H1 (cell line): Measurements from ENCODE around the gene CYP2F1. TPM values are rescaled to one million over a fixed set of nuclear protein-coding genes. Genes with fewer than 3 reads are reported as not detected.

Source experiments
- CTCF ChIA-PET: fragments of 300-600 bp; sonication (Branson Sonifier 250); formaldehyde crosslinking; loops from one replicate; lab custom pipeline; 2021; ENCODE audit not compliant: partially characterized antibody; lab: Charles Lee
- POLR2A ChIA-PET: fragments of 300-600 bp; sonication (Branson Sonifier 250); formaldehyde crosslinking; loops from one replicate; lab custom pipeline; 2021; ENCODE audit warnings: inconsistent platforms; ENCODE audit not compliant: partially characterized antibody; lab: Charles Lee
- DNase-seq, 2 experiments: peaks; one replicate each; pipeline versions ENCODE4 v3.0.0 to v3.0.0-alpha.2; 2010 to 2022; ENCODE audit warnings: low spot score in 2 of 2, low read depth in 1 of 2, mixed read lengths in 1 of 2
- FAIRE-seq: peaks from 2 replicates; lab custom pipeline; 2011; peaks lifted over from hg19 to GRCh38; lab: Jason Lieb, UNC
- H2AFZ ChIP-seq: 2 replicates; pipeline ENCODE4 v1.8.1; 2012; ENCODE audit warnings: low read length, inconsistent platforms
- H2AK5ac ChIP-seq: 2 replicates; pipeline ENCODE4 v1.6.1; 2013; ENCODE audit warnings: low read depth, low read length
- H2BK120ac ChIP-seq: replicated peaks from 2 replicates; pipeline ENCODE3; 2013; ENCODE audit warnings: low read depth, low read length, inconsistent platforms
- H2BK12ac ChIP-seq: 2 replicates; pipeline ENCODE4 v1.6.1; 2013; ENCODE audit warnings: low read depth, low read length
- H2BK15ac ChIP-seq: 2 replicates; pipeline ENCODE4 v1.6.1; 2013; ENCODE audit warnings: low read length
- H2BK20ac ChIP-seq: 2 replicates; pipeline ENCODE4 v1.6.1; 2013; ENCODE audit warnings: low read length
- H2BK5ac ChIP-seq: 2 replicates; pipeline ENCODE4 v1.6.1; 2013; ENCODE audit warnings: low read depth, low read length
- H3K14ac ChIP-seq: 2 replicates; pipeline ENCODE4 v1.6.1; 2013; ENCODE audit warnings: inconsistent platforms; ENCODE audit not compliant: insufficient read length
- H3K18ac ChIP-seq: 2 replicates; pipeline ENCODE4 v1.6.1; 2013; ENCODE audit warnings: low read length; ENCODE audit errors: extremely low read depth
- H3K23ac ChIP-seq: 2 replicates; pipeline ENCODE4 v1.6.1; 2013; ENCODE audit warnings: inconsistent platforms; ENCODE audit not compliant: insufficient read length
- H3K23me2 ChIP-seq: 2 replicates; pipeline ENCODE4 v1.6.1; 2013; ENCODE audit warnings: low read depth, low read length
- H3K27ac ChIP-seq: 2 replicates; pipeline ENCODE4 v1.6.1; 2011; ENCODE audit warnings: low read depth, low read length, inconsistent platforms
- H3K27me3 ChIP-seq, 4 experiments: replicated peaks in 1 of 4; 1 replicate in 1 of 4; 2 replicates in 3 of 4; pipeline versions ENCODE4 v1.6.1 to v1.8.1; 2011 to 2013; ENCODE audit warnings: low read length in 3 of 4, mild to moderate bottlenecking in 3 of 4, inconsistent platforms in 2 of 4, mixed read lengths in 2 of 4, moderate library complexity in 1 of 4; ENCODE audit not compliant: control insufficient read depth in 3 of 4, insufficient read depth in 3 of 4; ENCODE audit errors: extremely low read depth in 1 of 4
- H3K36me3 ChIP-seq, 4 experiments: 2 replicates each; pipeline versions ENCODE4 v1.6.1 to v1.8.1; 2011 to 2013; ENCODE audit warnings: mild to moderate bottlenecking in 4 of 4, low read length in 3 of 4, moderate library complexity in 2 of 4, control low read depth in 1 of 4, inconsistent platforms in 1 of 4; ENCODE audit not compliant: insufficient read depth in 4 of 4, control insufficient read depth in 2 of 4
- H3K4ac ChIP-seq: replicated peaks from 2 replicates; pipeline ENCODE3; 2013; ENCODE audit warnings: low read length, low read depth, mixed read lengths, inconsistent platforms; ENCODE audit not compliant: insufficient read length
- H3K4me1 ChIP-seq, 4 experiments: replicated peaks in 1 of 4; 1 replicate in 1 of 4; 2 replicates in 3 of 4; pipeline versions ENCODE4 v1.6.1 to v1.8.1; 2011 to 2013; ENCODE audit warnings: low read length in 3 of 4, inconsistent platforms in 2 of 4, mixed read lengths in 1 of 4; ENCODE audit not compliant: insufficient read depth in 4 of 4, control insufficient read depth in 3 of 4
- H3K4me2 ChIP-seq, 2 experiments: 2 replicates each; pipeline versions ENCODE4 v1.6.1 to v1.8.1; 2011 to 2013; ENCODE audit warnings: low read depth in 2 of 2, low read length in 2 of 2, control low read depth in 1 of 2, inconsistent platforms in 1 of 2, mild to moderate bottlenecking in 1 of 2; ENCODE audit not compliant: insufficient read depth in 1 of 2
- H3K4me3 ChIP-seq, 4 experiments: fragments of 200-600, 300-600 bp in 1 of 4; sonication (generic), shearing (Covaris generic), sonication (Bioruptor Twin) in 1 of 4; 2 replicates each; pipeline versions ENCODE4 v1.5.1 to v1.8.1; 2011 to 2016; ENCODE audit warnings: low read length in 4 of 4, low read depth in 3 of 4, control low read depth in 2 of 4, inconsistent platforms in 2 of 4, mild to moderate bottlenecking in 2 of 4, mixed read lengths in 1 of 4, moderate library complexity in 1 of 4; ENCODE audit not compliant: insufficient read depth in 2 of 4; ENCODE audit errors: extremely low read depth in 1 of 4
- H3K56ac ChIP-seq: replicated peaks from 2 replicates; pipeline ENCODE3; 2013; ENCODE audit warnings: low read depth, mild to moderate bottlenecking, mixed read lengths, low read length, inconsistent platforms; ENCODE audit not compliant: insufficient read length
- H3K79me1 ChIP-seq: 2 replicates; pipeline ENCODE4 v1.6.1; 2013; ENCODE audit warnings: low read depth, low read length, control low read depth
- H3K79me2 ChIP-seq, 2 experiments: 2 replicates each; pipeline versions ENCODE4 v1.6.1 to v1.8.1; 2012 to 2013; ENCODE audit warnings: low read length in 2 of 2, mild to moderate bottlenecking in 2 of 2, inconsistent platforms in 1 of 2; ENCODE audit not compliant: insufficient read depth in 2 of 2, control insufficient read depth in 1 of 2
- H3K9ac ChIP-seq, 4 experiments: replicated peaks in 1 of 4; 1 replicate in 1 of 4; 2 replicates in 3 of 4; pipeline versions ENCODE4 v1.6.1 to v1.8.1; 2011 to 2013; ENCODE audit warnings: low read depth in 3 of 4, low read length in 3 of 4, control low read depth in 2 of 4, mild to moderate bottlenecking in 2 of 4, moderate library complexity in 2 of 4, inconsistent platforms in 1 of 4; ENCODE audit errors: extremely low read depth in 1 of 4
- H3K9me3 ChIP-seq, 2 experiments: 2 replicates each; pipeline versions ENCODE4 v1.6.1 to v1.8.1; 2012 to 2013; ENCODE audit warnings: mild to moderate bottlenecking in 2 of 2, moderate library complexity in 2 of 2, control low read depth in 1 of 2, inconsistent platforms in 1 of 2, low read depth in 1 of 2, low read length in 1 of 2, mixed read lengths in 1 of 2; ENCODE audit not compliant: insufficient read depth in 2 of 2
- H4K20me1 ChIP-seq, 2 experiments: replicated peaks in 1 of 2; 2 replicates each; pipeline versions ENCODE3 to v1.8.1; 2011 to 2013; ENCODE audit warnings: inconsistent platforms in 2 of 2, low read length in 2 of 2, mild to moderate bottlenecking in 1 of 2; ENCODE audit not compliant: insufficient read depth in 2 of 2, control insufficient read depth in 1 of 2
- H4K5ac ChIP-seq: 2 replicates; pipeline ENCODE4 v1.6.1; 2013; ENCODE audit warnings: low read length, low read depth, mixed read lengths, inconsistent platforms; ENCODE audit not compliant: insufficient read length
- H4K8ac ChIP-seq: 2 replicates; pipeline ENCODE4 v1.8.0; 2013; ENCODE audit warnings: mild to moderate bottlenecking, moderate library complexity, low read length, inconsistent platforms; ENCODE audit not compliant: insufficient read depth; ENCODE audit errors: extremely low read depth
- H4K91ac ChIP-seq: replicated peaks from 2 replicates; pipeline ENCODE3; 2013; ENCODE audit warnings: low read length, mixed read lengths, inconsistent platforms; ENCODE audit not compliant: insufficient read length
- ASH2L ChIP-seq: fragments of 200-600, 300-600 bp; sonication (generic); IDR thresholded peaks from one replicate; pipeline ENCODE4 v1.7.1; 2017; ENCODE audit warnings: low read length
- CREB1 ChIP-seq: IDR thresholded peaks from 2 replicates; pipeline ENCODE4 v1.6.1; 2012; ENCODE audit warnings: inconsistent platforms
- CTCF ChIP-seq, 3 experiments: IDR thresholded peaks; 1 replicate in 2 of 3; 2 replicates in 1 of 3; pipeline versions ENCODE4 v1.5.1 to v1.6.1; 2011; ENCODE audit warnings: low read length in 3 of 3, mild to moderate bottlenecking in 3 of 3, inconsistent platforms in 2 of 3, low read depth in 1 of 3, moderate library complexity in 1 of 3; ENCODE audit not compliant: insufficient read depth in 1 of 3; ENCODE audit errors: control extremely low read depth in 1 of 3
- E2F6 ChIP-seq: IDR thresholded peaks from 2 replicates; pipeline ENCODE4 v1.6.1; 2012; ENCODE audit warnings: inconsistent platforms
- EZH2 ChIP-seq: fragments of 200-600 bp; sonication (generic); IDR thresholded peaks from 2 replicates; pipeline ENCODE4 v1.7.1; 2012; ENCODE audit warnings: low read depth, mild to moderate bottlenecking, moderate library complexity, low read length, inconsistent platforms; ENCODE audit not compliant: severe bottlenecking
- KDM4A ChIP-seq: IDR thresholded peaks from one replicate; pipeline ENCODE4 v1.7.1; 2012; ENCODE audit warnings: low read depth, mild to moderate bottlenecking, moderate library complexity, low read length, inconsistent platforms; ENCODE audit not compliant: severe bottlenecking
- POLR2AphosphoS5 ChIP-seq: IDR thresholded peaks from 2 replicates; pipeline ENCODE4 v1.6.1; 2011; ENCODE audit warnings: low read depth, low read length
- RAD21 ChIP-seq, 2 experiments: IDR thresholded peaks in 1 of 2; conservative IDR thresholded peaks in 1 of 2; 2 replicates each; pipeline ENCODE4 v1.6.1; 2011; ENCODE audit warnings: low read depth in 2 of 2, low read length in 2 of 2, improper control_type of control experiment in 1 of 2, inconsistent platforms in 1 of 2, mild to moderate bottlenecking in 1 of 2, moderate library complexity in 1 of 2
- TBP ChIP-seq: IDR thresholded peaks from 2 replicates; pipeline ENCODE4 v1.6.1; 2011; ENCODE audit warnings: low read depth, low read length, improper control_type of control experiment
- WGBS, 2 experiments: shearing (Covaris generic) in 1 of 2; methylation state at CpG; one replicate each; pipeline versions ENCODE4 v1.1.6 to v1.1.7; 2013 to 2015; ENCODE audit warnings: low lambda C conversion rate in 2 of 2, mixed read lengths in 2 of 2, inconsistent platforms in 1 of 2, low coverage in 1 of 2, missing lambda C conversion rate in 1 of 2; ENCODE audit not compliant: insufficient replicate concordance in 2 of 2, insufficient coverage in 1 of 2, insufficient read length in 1 of 2; ENCODE audit errors: extremely low coverage in 1 of 2, missing lambda C conversion rate in 1 of 2; 5-methylcytosine and 5-hydroxymethylcytosine counted together
- polyA plus RNA-seq, 7 experiments: library from polyadenylated mRNA; depleted of rRNA in 3 of 7; stranded (reverse) in 5 of 7; unstranded in 2 of 7; fragments of >200 nt in 5 of 7; fragments of 200-250 nt in 2 of 7; gene quantifications; 1 replicate in 5 of 7; 2 replicates in 1 of 7; 4 replicates in 1 of 7; pipeline versions ENCODE4 v1.2.1 to v1.2.3, GENCODE V29; 2011 to 2013; ENCODE audit warnings: missing spikeins in 2 of 7, mixed read lengths in 2 of 7
- total RNA-seq: library from RNA; stranded (reverse); fragmentation: NEBNext Ultra II Directional; extraction: Animal tissue kit (Norgen Biotek cat#: 25700); gene quantifications from 2 replicates; pipeline ENCODE4 v1.2.1, GENCODE V29; 2021

CYP2F1 gene
- total and polyA plus RNA-seq, 2 of the 8 experiments (the other 6 are each of a cell fraction or from before 2014, with no cell fraction given): 0.17 TPM; not detected in 1

- peaks cover 6 to 31% (median 24%) of the 10 kb centered on the region in 4 experiments; a peak in 6 of 7 replicates for H3K27me3 ChIP-seq
- peak; percentile 97 for TF ChIP-seq E2F6
- TF ChIP-seq RAD21 (IDR thresholded peaks at IDR 0.05 in 1 of 2, conservative IDR thresholded peaks at IDR 0.05 in 1 of 2; ENCODE audit: low read depth in 2 of 2, low read length in 2 of 2): peak in 1 of 2 experiments; percentile 37; a peak in 2 of 4 replicates
- TF ChIP-seq CREB1: peak; percentile 44; the same call in 1 of the 2 replicates
- TF ChIP-seq TBP: no peak
- TF ChIP-seq KDM4A: peak; percentile 70
- TF ChIP-seq POLR2AphosphoS5: no peak
- peak; percentile 39 to 41 (median 39) for TF ChIP-seq CTCF (IDR thresholded peaks at IDR 0.05; ENCODE audit: control extremely low read depth in 1 of 3, insufficient read depth in 1 of 3, low read depth in 1 of 3, low read length in 3 of 3)
- peak; percentile 67 for TF ChIP-seq ASH2L
- TF ChIP-seq EZH2: peak; percentile 63
Measured at GRCh38 chr19:41089959-41090358, 24.3 kb upstream of the CYP2F1 start.

More at GRCh38 chr19:41089959-41090358, 24.3 kb upstream of the CYP2F1 start:
- WGBS, 2 experiments: 2% methylated on average over 31 of the region's 32 CpGs; no CpG with 5 or more reads in 1 of the 2 experiments
- no peak overlapping the region for H2BK20ac ChIP-seq
- DNase-seq (peak; percentile 1 to 75), FAIRE-seq (no peak)
- no peak overlapping the region for H2BK5ac ChIP-seq
- no peak overlapping the region for H3K4ac ChIP-seq
- peak overlapping the region; percentile 55 to 84 for H3K4me2 ChIP-seq
- no peaks in the 10 kb centered on the region for H3K79me1 ChIP-seq
- H3K4me3 ChIP-seq: peak overlapping the region; percentile 33 to 66 (median 39)
- no peak overlapping the region for H3K23ac ChIP-seq
- no peak overlapping the region for H2AK5ac ChIP-seq
- peak overlapping the region; percentile 17 for H4K8ac ChIP-seq
- H3K9me3 ChIP-seq: no peaks in the 10 kb centered on the region
- no peaks in the 10 kb centered on the region for H3K36me3 ChIP-seq
- H3K9ac ChIP-seq: no peak overlapping the region
- H3K56ac ChIP-seq: no peak overlapping the region
- ChIA-PET POLR2A (interaction anchor here (0.8 to 1.0 kb wide), 4 partner anchors 9 to 174 kb away, joined by 3 read pairs; partner anchors contain the start of gene HNRNPUL1), CTCF (interaction anchor here (0.7 to 0.9 kb wide), 3 partner anchors 24 to 115 kb away, joined by 3 read pairs; partner anchors contain the start of gene CYP2F1)
- peak overlapping the region; percentile 86; the same call in 1 of the 2 replicates for H2AFZ ChIP-seq
- H3K23me2 ChIP-seq: peaks cover 7% of the 10 kb centered on the region; the same call in 1 of the 2 replicates
- no peak overlapping the region for H3K27ac ChIP-seq
- no peak overlapping the region for H4K5ac ChIP-seq
- H3K18ac ChIP-seq: peak overlapping the region; percentile 78
- no peak overlapping the region for H3K14ac ChIP-seq
- H2BK15ac ChIP-seq: no peak overlapping the region
- no peaks in the 10 kb centered on the region for H3K79me2 ChIP-seq
- H4K91ac ChIP-seq: no peak overlapping the region
- H3K4me1 ChIP-seq: peaks cover 0 to 5% (median 0%) of the 10 kb centered on the region in 4 experiments; a peak in 1 of 7 replicates
- no peaks in the 10 kb centered on the region for H4K20me1 ChIP-seq
- H2BK120ac ChIP-seq: no peak overlapping the region
- H2BK12ac ChIP-seq: peak overlapping the region; percentile 68; the same call in 1 of the 2 replicates
